Activated naive CD8-positive, alpha-beta T cell treated with anti-CD3 and anti-CD28 coated beads, Interleukin-2, amount 10 ng/mL, durations not matched to agents 7 days and 5 days (primary cell): Measurements from ENCODE around the gene SH3GL2. TPM values are rescaled to one million over a fixed set of nuclear protein-coding genes. Genes with fewer than 3 reads are reported as not detected.
"Not testable (repeated sequence)": the region's sequence is repeated elsewhere in the genome, so short reads cannot be mapped to it uniquely, and the experiment has no call there.

ENCODE experiments used
- ATAC-seq: fragments of 150-1000 bp; cut with Tn5 transposase; one replicate; pipeline ENCODE4 v1.10.0; 2021; ENCODE audit warnings: low read depth, moderate library complexity
- POLR2A ChIA-PET: fragments of 350-600 bp; sonication (Branson Sonifier 250); formaldehyde crosslinking; loops from one replicate; lab custom pipeline; 2021; ENCODE audit warnings: antibody characterized with exemption; lab: Charles Lee
- DNase-seq: peaks from one replicate; pipeline ENCODE4 v3.0.0; 2021
- H3K27ac Mint-ChIP-seq: one replicate; pipeline ENCODE4 v1.8.0; 2022; ENCODE audit warnings: mild to moderate bottlenecking, mixed read lengths
- H3K27me3 Mint-ChIP-seq: one replicate; pipeline ENCODE4 v1.8.0; 2022; ENCODE audit warnings: mild to moderate bottlenecking, moderate library complexity, mixed read lengths
- H3K36me3 Mint-ChIP-seq: one replicate; pipeline ENCODE4 v1.8.0; 2021; ENCODE audit warnings: mild to moderate bottlenecking, mixed read lengths
- H3K4me1 Mint-ChIP-seq: one replicate; pipeline ENCODE4 v1.8.0; 2021; ENCODE audit warnings: mixed read lengths
- H3K4me3 Mint-ChIP-seq: one replicate; pipeline ENCODE4 v1.8.0; 2022; ENCODE audit warnings: mild to moderate bottlenecking, moderate library complexity, mixed read lengths
- H3K9me3 Mint-ChIP-seq: one replicate; pipeline ENCODE4 v1.8.0; 2021; ENCODE audit warnings: mixed read lengths
- total RNA-seq, 2 experiments: library from RNA; stranded (reverse); gene quantifications; one replicate each; pipeline ENCODE4 v1.2.3, GENCODE V29; 2021

Gene SH3GL2
- total RNA-seq, 2 experiments from 2014 or later = not detected

DNA sequence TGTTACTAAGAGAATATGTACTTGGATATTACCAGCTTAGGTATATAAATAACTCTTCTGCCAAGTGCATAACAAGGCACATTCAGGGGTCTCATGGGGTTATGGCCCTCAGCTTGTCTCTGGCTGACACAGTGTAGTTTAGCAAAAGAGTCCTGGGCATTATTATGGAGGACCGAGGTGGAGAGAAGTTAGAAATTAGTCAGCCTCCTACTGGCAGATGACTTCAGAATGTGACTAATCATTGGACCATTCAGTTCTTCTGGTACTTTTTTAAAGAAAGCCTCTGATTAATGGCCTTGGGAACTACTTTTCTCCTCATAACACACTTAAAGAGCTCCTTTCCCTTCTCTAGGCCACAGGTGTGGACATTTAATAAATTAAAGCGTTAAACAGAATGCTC is 178.9 kb downstream of the SH3GL2 start:
- POLR2A ChIA-PET = no interaction called here
- no peaks in the 10 kb centered on the region for H3K27me3 Mint-ChIP-seq

GRCh38 chr9:17760250-17760649 is 181.4 kb downstream of the SH3GL2 start:
- ATAC-seq = no peak
- Mint-ChIP-seq H3K4me3 (no peak overlapping the region), H3K36me3 (no peaks in the 10 kb centered on the region), H3K9me3 (peaks cover 1% of the 10 kb centered on the region), H3K4me1 (no peaks in the 10 kb centered on the region), H3K27ac (no peak overlapping the region), H3K27me3 (no peaks in the 10 kb centered on the region)
- POLR2A ChIA-PET = no interaction called here
- no peak for DNase-seq

More for the DNA sequence above, 178.9 kb downstream of the SH3GL2 start:
- Mint-ChIP-seq H3K4me1 (no peaks in the 10 kb centered on the region), H3K4me3 (no peak overlapping the region), H3K9me3 (peaks cover 1% of the 10 kb centered on the region), H3K36me3 (no peaks in the 10 kb centered on the region), H3K27ac (no peak overlapping the region)
- ATAC-seq (no peak), DNase-seq (no peak)

DNA sequence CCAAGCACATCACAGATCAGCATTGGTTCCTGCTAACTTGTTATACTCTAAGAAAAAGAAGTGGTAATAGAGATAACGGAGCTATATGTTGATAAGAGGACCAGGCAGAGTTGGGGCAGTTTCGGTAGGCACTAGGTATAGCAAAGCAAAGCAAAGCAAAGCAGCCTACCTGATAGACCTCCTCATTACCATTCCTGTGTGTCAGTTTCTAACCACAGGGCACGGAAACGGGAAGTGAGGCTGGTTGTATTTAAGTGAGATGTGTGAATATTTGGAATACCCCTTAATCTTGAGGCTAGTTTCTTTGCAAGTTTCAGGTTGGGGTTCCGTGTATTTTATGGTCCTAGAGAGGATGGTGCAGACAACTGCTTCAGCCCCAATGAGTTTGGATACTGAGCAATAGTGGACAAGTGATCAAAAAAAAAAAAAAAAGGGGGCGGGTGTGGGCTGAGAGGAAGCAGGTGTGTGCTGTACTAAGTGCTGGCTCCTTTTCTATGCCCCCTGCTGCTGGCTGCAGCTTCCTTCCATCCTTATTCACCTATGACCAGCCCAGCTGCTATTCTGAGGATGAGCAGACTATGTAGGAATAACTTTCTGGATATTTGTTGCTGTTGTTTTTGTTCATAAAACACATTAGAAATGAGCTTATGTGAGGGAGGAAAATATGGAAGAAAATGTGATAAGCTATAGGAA is 183.3 kb downstream of the SH3GL2 start:
- no peaks in the 10 kb centered on the region for H3K27me3 Mint-ChIP-seq
- no peak overlapping the region for H3K4me3 Mint-ChIP-seq
- H3K4me1 Mint-ChIP-seq = no peaks in the 10 kb centered on the region
- no peak for ATAC-seq
- POLR2A ChIA-PET = no interaction called here
- no peak overlapping the region for H3K27ac Mint-ChIP-seq
- no peak for DNase-seq
- H3K9me3 Mint-ChIP-seq = peaks cover 1% of the 10 kb centered on the region
- H3K36me3 Mint-ChIP-seq = no peaks in the 10 kb centered on the region

DNA sequence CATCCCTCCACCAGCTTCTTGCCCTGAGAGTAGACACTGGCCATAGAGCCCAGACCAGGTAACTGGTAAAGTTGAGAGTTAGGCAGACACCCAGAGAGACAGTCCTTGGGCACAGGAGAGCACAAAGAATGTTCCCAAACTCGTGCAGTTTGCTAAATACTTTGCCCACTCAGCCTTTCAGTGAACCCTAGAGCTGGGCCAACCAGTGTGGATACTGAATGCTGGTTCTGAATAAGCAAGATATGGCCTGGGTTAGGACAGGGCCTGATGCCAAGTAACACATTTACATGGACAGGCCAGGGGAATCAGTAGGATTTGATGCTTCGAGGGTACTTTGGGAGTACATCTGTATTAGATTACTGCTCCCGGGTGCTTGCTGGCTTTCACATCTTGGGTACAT is 185.4 kb downstream of the SH3GL2 start:
- no peaks in the 10 kb centered on the region for H3K36me3 Mint-ChIP-seq
- no peaks in the 10 kb centered on the region for H3K9me3 Mint-ChIP-seq
- H3K27me3 Mint-ChIP-seq = no peaks in the 10 kb centered on the region
- DNase-seq = no peak
- H3K4me3 Mint-ChIP-seq = no peak overlapping the region
- no peak for ATAC-seq
- POLR2A ChIA-PET = no interaction called here
- no peak overlapping the region for H3K27ac Mint-ChIP-seq
- H3K4me1 Mint-ChIP-seq = no peaks in the 10 kb centered on the region

- H3K4me3 Mint-ChIP-seq, POLR2A ChIA-PET, H3K9me3 Mint-ChIP-seq, ATAC-seq, H3K4me1 Mint-ChIP-seq, DNase-seq, H3K27me3 Mint-ChIP-seq, H3K36me3 Mint-ChIP-seq, H3K27ac Mint-ChIP-seq: not testable (repeated sequence)
These were observed 186.3 kb downstream of the SH3GL2 start for GRCh38 chr9:17765131-17765530.

- H3K27me3 Mint-ChIP-seq = no peaks in the 10 kb centered on the region
- H3K4me1 Mint-ChIP-seq = no peaks in the 10 kb centered on the region
- ATAC-seq = no peak
- H3K27ac Mint-ChIP-seq = no peak overlapping the region
- no peaks in the 10 kb centered on the region for H3K36me3 Mint-ChIP-seq
- POLR2A ChIA-PET = no interaction called here
- H3K9me3 Mint-ChIP-seq = peaks cover 2% of the 10 kb centered on the region
- DNase-seq = no peak
- no peak overlapping the region for H3K4me3 Mint-ChIP-seq
These were observed 193.4 kb downstream of the SH3GL2 start for GRCh38 chr9:17772223-17772622.

GRCh38 chr9:17775656-17776055 is 196.8 kb downstream of the SH3GL2 start:
- Mint-ChIP-seq H3K4me1 (no peaks in the 10 kb centered on the region), H3K36me3 (no peaks in the 10 kb centered on the region), H3K27ac (no peak overlapping the region), H3K9me3 (no peaks in the 10 kb centered on the region), H3K27me3 (no peaks in the 10 kb centered on the region), H3K4me3 (no peak overlapping the region)
- POLR2A ChIA-PET = no interaction called here
- DNase-seq = no peak
- ATAC-seq = no peak

DNA sequence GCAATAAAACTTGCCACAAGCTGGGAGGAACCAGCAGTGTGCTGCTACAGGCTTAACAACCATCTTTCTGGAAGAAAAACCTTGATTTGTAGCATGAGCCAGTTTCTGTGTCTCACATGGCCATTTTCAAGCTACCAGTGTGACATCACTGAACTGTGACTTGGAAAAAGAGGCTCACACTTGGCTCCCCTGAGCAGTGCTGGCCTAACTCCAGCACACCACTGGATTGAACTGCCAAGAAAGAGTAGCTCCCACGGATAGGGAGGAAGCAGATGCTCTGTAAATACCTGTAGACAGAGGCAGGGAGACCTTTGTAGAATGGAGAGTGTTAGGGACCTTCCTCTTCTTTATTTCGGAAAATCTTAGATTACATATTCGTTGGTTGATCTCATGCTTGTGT is 197.9 kb downstream of the SH3GL2 start:
- peaks cover 1% of the 10 kb centered on the region for H3K9me3 Mint-ChIP-seq
- POLR2A ChIA-PET = no interaction called here
- no peaks in the 10 kb centered on the region for H3K4me1 Mint-ChIP-seq
- no peak overlapping the region for H3K4me3 Mint-ChIP-seq
- no peaks in the 10 kb centered on the region for H3K27me3 Mint-ChIP-seq
- ATAC-seq = no peak
- no peak overlapping the region for H3K27ac Mint-ChIP-seq
- no peak for DNase-seq
- no peaks in the 10 kb centered on the region for H3K36me3 Mint-ChIP-seq

GRCh38 chr9:17777465-17777864 is 198.6 kb downstream of the SH3GL2 start:
- Mint-ChIP-seq H3K27ac (no peak overlapping the region), H3K4me1 (no peaks in the 10 kb centered on the region), H3K36me3 (no peaks in the 10 kb centered on the region), H3K4me3 (no peak overlapping the region), H3K27me3 (no peaks in the 10 kb centered on the region), H3K9me3 (peaks cover 1% of the 10 kb centered on the region)
- POLR2A ChIA-PET = no interaction called here
- no peak for DNase-seq
- ATAC-seq = no peak

- POLR2A ChIA-PET = no interaction called here
- no peak for ATAC-seq
- H3K36me3 Mint-ChIP-seq = no peaks in the 10 kb centered on the region
- no peak for DNase-seq
- no peaks in the 10 kb centered on the region for H3K4me1 Mint-ChIP-seq
- H3K27me3 Mint-ChIP-seq = no peaks in the 10 kb centered on the region
- H3K4me3 Mint-ChIP-seq = no peak overlapping the region
- H3K27ac Mint-ChIP-seq = no peak overlapping the region
- H3K9me3 Mint-ChIP-seq = peaks cover 1% of the 10 kb centered on the region
These were observed 203.7 kb downstream of the SH3GL2 start for GRCh38 chr9:17782430-17783149.

GRCh38 chr9:17783227-17783626 is 204.4 kb downstream of the SH3GL2 start:
- no peak for ATAC-seq

GRCh38 chr9:17789316-17789715 is 210.4 kb downstream of the SH3GL2 start:
- no peaks in the 10 kb centered on the region for H3K27me3 Mint-ChIP-seq
- ATAC-seq = no peak

More at GRCh38 chr9:17783227-17783626, 204.4 kb downstream of the SH3GL2 start:
- Mint-ChIP-seq H3K36me3 (no peaks in the 10 kb centered on the region), H3K4me1 (no peaks in the 10 kb centered on the region), H3K27ac (no peak overlapping the region), H3K27me3 (no peaks in the 10 kb centered on the region), H3K9me3 (peaks cover 1% of the 10 kb centered on the region), H3K4me3 (no peak overlapping the region)
- no peak for DNase-seq
- POLR2A ChIA-PET = no interaction called here

DNA sequence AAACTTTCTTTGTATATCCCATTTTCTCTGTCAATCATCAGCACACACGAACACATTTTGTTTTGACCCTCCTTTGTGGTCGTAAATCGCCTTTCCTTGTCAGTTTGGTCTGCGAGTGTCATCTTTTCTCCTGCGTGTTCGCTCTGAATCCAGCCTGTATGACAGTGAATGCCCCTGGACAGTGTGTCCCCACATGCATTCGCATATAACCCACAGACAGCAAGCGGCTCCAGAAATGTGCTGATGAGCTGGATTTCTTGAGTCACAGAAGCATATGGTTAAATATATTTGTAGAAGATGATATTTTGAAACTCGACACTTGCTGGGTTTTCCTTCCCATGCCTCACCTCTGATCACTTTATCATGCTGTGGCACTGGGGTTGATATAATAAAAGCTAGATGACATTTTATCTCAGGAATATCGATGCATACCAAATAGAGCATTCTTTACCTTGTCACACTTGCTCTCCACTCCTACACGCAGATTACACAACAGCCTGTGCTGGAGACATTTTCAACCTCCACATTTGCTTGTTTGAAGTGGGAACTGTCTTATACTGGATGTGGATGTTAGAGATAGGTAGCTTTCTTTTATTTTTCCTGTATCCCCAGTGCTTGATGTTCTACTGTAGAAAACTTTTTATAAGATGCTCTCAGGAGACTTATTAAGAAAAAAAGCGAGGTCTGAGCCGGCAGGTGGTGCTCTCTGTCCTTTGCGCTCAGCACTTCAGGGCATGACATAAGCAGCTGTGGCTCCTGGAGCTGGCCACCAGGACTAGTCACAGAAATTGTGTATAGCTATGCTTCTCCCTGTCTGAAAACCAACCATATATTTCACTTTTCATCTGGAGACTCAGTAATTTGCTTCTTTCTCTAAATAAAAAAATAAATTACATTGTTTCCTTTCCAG is 215.1 kb downstream of the SH3GL2 start:
- Mint-ChIP-seq H3K27ac (no peak overlapping the region), H3K27me3 (no peaks in the 10 kb centered on the region), H3K4me1 (no peaks in the 10 kb centered on the region), H3K4me3 (no peak overlapping the region), H3K9me3 (no peaks in the 10 kb centered on the region), H3K36me3 (no peaks in the 10 kb centered on the region)
- ATAC-seq (no peak), DNase-seq (no peak)
- POLR2A ChIA-PET = no interaction called here

More at GRCh38 chr9:17789316-17789715, 210.4 kb downstream of the SH3GL2 start:
- no peaks in the 10 kb centered on the region for H3K4me1 Mint-ChIP-seq
- H3K4me3 Mint-ChIP-seq = no peak overlapping the region
- no peaks in the 10 kb centered on the region for H3K36me3 Mint-ChIP-seq
- H3K9me3 Mint-ChIP-seq = no peaks in the 10 kb centered on the region
- no peak overlapping the region for H3K27ac Mint-ChIP-seq
- no peak for DNase-seq
- POLR2A ChIA-PET = no interaction called here
